B cell (primary cell): ENCODE measurements around the gene ITPK1. TPM values are rescaled to one million over a fixed set of nuclear protein-coding genes. Genes with fewer than 3 reads are reported as not detected.

Experiments used
- ATAC-seq: fragments of 200-7000 bp; cut with Tn5 transposase; one replicate; pipeline ENCODE4 v1.10.0; 2021; ENCODE audit warnings: low read depth, mild to moderate bottlenecking, moderate number of reproducible peaks, moderate library complexity
- CTCF ChIA-PET: fragments of 350-600 bp; sonication (Branson Sonifier 250); formaldehyde crosslinking; loops from one replicate; lab custom pipeline; 2021; ENCODE audit warnings: antibody characterized with exemption, inconsistent platforms; lab: Charles Lee
- POLR2A ChIA-PET: fragments of 350-600 bp; sonication (Branson Sonifier 250); formaldehyde crosslinking; loops from one replicate; lab custom pipeline; 2021; ENCODE audit warnings: antibody characterized with exemption; lab: Charles Lee
- DNase-seq: peaks from one replicate; pipeline ENCODE4 v3.0.0; 2013
- H2AFZ ChIP-seq: 2 replicates; pipeline ENCODE4 v1.6.1; 2012; ENCODE audit warnings: mild to moderate bottlenecking, low read depth, low read length; ENCODE audit not compliant: insufficient read depth, poor library complexity, severe bottlenecking
- H3K27ac ChIP-seq, 2 donors: 1 replicate in 1 of 2; 2 replicates in 1 of 2; pipeline ENCODE4 v1.5.1; 2012 to 2013; ENCODE audit warnings: low read length in 2 of 2, mild to moderate bottlenecking in 2 of 2, moderate library complexity in 1 of 2
- H3K27me3 ChIP-seq, 4 experiments: fragments of 200-600 bp in 1 of 4; sonication (generic) in 1 of 4; replicated peaks in 1 of 4; 1 replicate in 2 of 4; 2 replicates in 2 of 4; pipeline versions ENCODE4 v1.6.1 to v1.7.0; 2013 to 2016; ENCODE audit warnings: low read length in 3 of 4, mild to moderate bottlenecking in 2 of 4, mixed read lengths in 1 of 4, moderate library complexity in 1 of 4; ENCODE audit not compliant: insufficient read depth in 4 of 4, control insufficient read depth in 3 of 4; ENCODE audit errors: control extremely low read depth in 1 of 4
- H3K36me3 ChIP-seq, 2 experiments: replicated peaks in 1 of 2; 1 replicate in 1 of 2; 2 replicates in 1 of 2; pipeline versions ENCODE4 v1.6.1 to v1.7.1; 2013; ENCODE audit warnings: low read length in 1 of 2; ENCODE audit not compliant: insufficient read depth in 2 of 2, control insufficient read depth in 1 of 2; ENCODE audit errors: control extremely low read depth in 1 of 2, extremely low read depth in 1 of 2
- H3K4me1 ChIP-seq, 2 donors: fragments of 200-600 bp in 1 of 2; sonication (generic) in 1 of 2; 1 replicate in 1 of 2; 2 replicates in 1 of 2; pipeline versions ENCODE4 v1.5.1 to v1.6.1; 2013 to 2017; ENCODE audit warnings: low read length in 2 of 2; ENCODE audit not compliant: control insufficient read depth in 2 of 2, insufficient read depth in 2 of 2
- H3K4me2 ChIP-seq: replicated peaks from 2 replicates; pipeline ENCODE3; 2012; ENCODE audit warnings: mild to moderate bottlenecking, low read depth, low read length; ENCODE audit not compliant: poor library complexity, severe bottlenecking
- H3K4me3 ChIP-seq, 5 experiments: fragments of 200-600 bp in 1 of 5; sonication (generic) in 1 of 5; 1 replicate in 3 of 5; 2 replicates in 2 of 5; pipeline versions ENCODE4 v1.5.1 to v1.7.0; 2011 to 2016; ENCODE audit warnings: low read length in 4 of 5, mild to moderate bottlenecking in 4 of 5, low read depth in 2 of 5, control low read depth in 1 of 5, moderate library complexity in 1 of 5; ENCODE audit not compliant: insufficient read depth in 1 of 5; ENCODE audit errors: control extremely low read depth in 1 of 5, extremely low read depth in 1 of 5
- H3K79me2 ChIP-seq: fragments of 200-600 bp; sonication (generic); one replicate; pipeline ENCODE4 v1.6.0; 2016; ENCODE audit warnings: low read length; ENCODE audit not compliant: control insufficient read depth, insufficient read depth
- H3K9ac ChIP-seq: fragments of 200-600 bp; sonication (generic); 2 replicates; pipeline ENCODE4 v1.6.1; 2017; ENCODE audit warnings: mild to moderate bottlenecking, low read length, moderate library complexity
- H3K9me3 ChIP-seq, 3 donors: one replicate each; pipeline versions ENCODE4 v1.6.1 to v1.7.1; 2013; ENCODE audit warnings: low read length in 2 of 3; ENCODE audit not compliant: control insufficient read depth in 2 of 3, insufficient read depth in 1 of 3; ENCODE audit errors: control extremely low read depth in 1 of 3
- H4K20me1 ChIP-seq: 2 replicates; pipeline ENCODE4 v1.6.0; 2012; ENCODE audit warnings: mild to moderate bottlenecking, low read length; ENCODE audit not compliant: insufficient read depth, control insufficient read depth, poor library complexity, severe bottlenecking
- H3K27ac Mint-ChIP-seq: one replicate; pipeline ENCODE4 v1.8.0; 2021; ENCODE audit warnings: mixed read lengths
- H3K27me3 Mint-ChIP-seq: one replicate; pipeline ENCODE4 v1.8.0; 2021; ENCODE audit warnings: mixed read lengths
- H3K4me1 Mint-ChIP-seq: one replicate; pipeline ENCODE4 v1.8.0; 2021; ENCODE audit warnings: mixed read lengths
- H3K4me3 Mint-ChIP-seq: one replicate; pipeline ENCODE4 v1.8.0; 2021; ENCODE audit warnings: mixed read lengths
- H3K9me3 Mint-ChIP-seq: one replicate; pipeline ENCODE4 v1.8.0; 2022; ENCODE audit warnings: mixed read lengths; ENCODE audit not compliant: insufficient read depth
- CTCF ChIP-seq: fragments of 200-600 bp; IDR thresholded peaks from one replicate; pipeline ENCODE4 v1.8.0; 2022; ENCODE audit warnings: antibody characterized with exemption, mild to moderate bottlenecking
- EZH2 ChIP-seq: IDR thresholded peaks from 2 replicates; pipeline ENCODE4 v1.6.1; 2012; ENCODE audit warnings: borderline replicate concordance, low read depth, mild to moderate bottlenecking, moderate library complexity, low read length; ENCODE audit not compliant: insufficient read depth, poor library complexity, severe bottlenecking
- whole genome bisulfite sequencing: methylation state at CpG from one replicate; pipeline ENCODE4 v1.1.5; 2013; ENCODE audit warnings: missing lambda C conversion rate; ENCODE audit not compliant: insufficient coverage; 5-methylcytosine and 5-hydroxymethylcytosine counted together
- intact Hi-C: fragments of 100-400 bp; cut with micrococcal nuclease; formaldehyde crosslinking; loops from one replicate; pipeline ENCODE4 v1.10.0; 2022
- polyA plus RNA-seq: library from polyadenylated mRNA; depleted of rRNA; stranded (reverse); fragments of >200 nt; gene quantifications from 2 replicates; pipeline ENCODE4 v1.2.3, GENCODE V29; 2012
- total RNA-seq, 2 donors: library from RNA; stranded (reverse); fragments of 120-200 nt in 1 of 2; gene quantifications; 1 replicate in 1 of 2; 2 replicates in 1 of 2; pipeline versions ENCODE4 v1.2.3 to v1.2.4, GENCODE V29; 2013 to 2022

Gene ITPK1
- total and polyA plus RNA-seq, 2 donors (not counting 1 experiment from before 2014, with no cell fraction given), result 46.0 to 46.9 TPM

GRCh38 chr14:92971601-92972180, 144.0 kb downstream of the ITPK1 start:
- no peak overlapping the region for H3K4me2 ChIP-seq
- H3K27me3 ChIP-seq, result no peaks in the 10 kb centered on the region
- H3K4me1 ChIP-seq, result no peaks in the 10 kb centered on the region
- POLR2A ChIA-PET, result no interaction called here
- H2AFZ ChIP-seq, result no peak overlapping the region
- H3K27ac ChIP-seq, result no peak overlapping the region
- peaks cover 2 to 13% of the 10 kb centered on the region in 2 experiments for H3K36me3 ChIP-seq
- H3K9me3 ChIP-seq, result peaks cover 2 to 41% (median 12%) of the 10 kb centered on the region in 3 donors
- no peak overlapping the region for H3K27ac Mint-ChIP-seq
- no peak overlapping the region for H3K9ac ChIP-seq
- H3K4me1 Mint-ChIP-seq, result peaks cover 4% of the 10 kb centered on the region
- ATAC-seq (no peak), DNase-seq (no peak)
- H3K27me3 Mint-ChIP-seq, result no peaks in the 10 kb centered on the region
- CTCF ChIA-PET, result no interaction called here
- H3K9me3 Mint-ChIP-seq, result peaks cover 11% of the 10 kb centered on the region
- H4K20me1 ChIP-seq, result peaks cover 7% of the 10 kb centered on the region
- intact Hi-C loops, result no loop called here
- H3K4me3 ChIP-seq, result no peak overlapping the region
- peaks cover 30% of the 10 kb centered on the region for H3K79me2 ChIP-seq
- WGBS, result 95% methylated on average over 15 of the region's 16 CpGs
- no peak for TF ChIP-seq CTCF
- no peak for TF ChIP-seq EZH2
- H3K4me3 Mint-ChIP-seq, result no peak overlapping the region

GRCh38 chr14:92970271-92970670, 145.5 kb downstream of the ITPK1 start:
- Histone ChIP-seq H3K4me3 (no peak overlapping the region), H3K4me1 (no peaks in the 10 kb centered on the region), H3K79me2 (peaks cover 27% of the 10 kb centered on the region), H4K20me1 (peaks cover 7% of the 10 kb centered on the region), H2AFZ (no peak overlapping the region), H3K9me3 (peaks cover 0 to 28% (median 0%) of the 10 kb centered on the region in 3 donors), H3K27ac (no peak overlapping the region), H3K9ac (no peak overlapping the region), H3K4me2 (no peak overlapping the region), H3K36me3 (peaks cover 0 to 8% of the 10 kb centered on the region in 2 experiments), H3K27me3 (no peaks in the 10 kb centered on the region)
- ATAC-seq, result no peak
- Mint-ChIP-seq H3K27me3 (no peaks in the 10 kb centered on the region), H3K4me3 (no peak overlapping the region), H3K9me3 (peaks cover 3% of the 10 kb centered on the region), H3K27ac (no peak overlapping the region), H3K4me1 (peaks cover 9% of the 10 kb centered on the region)
- ChIA-PET CTCF (no interaction called here), POLR2A (no interaction called here)
- intact Hi-C loops, result no loop called here
- no peak for DNase-seq
- TF ChIP-seq CTCF (no peak), EZH2 (no peak)
- WGBS, result 91% methylated on average over 11 of the region's 12 CpGs
